Measurements from ENCODE around the gene NCK2. TPM values are rescaled to one million over a fixed set of nuclear protein-coding genes. Genes with fewer than 3 reads are reported as not detected.

The NCK2 gene
- total RNA-seq, 4 donors from 2014 or later, result 55.4 to 90.5 (median 62.5) TPM

GRCh38 chr2:105845976-105846375 lies 101.3 kb downstream of the NCK2 start:
- 81 to 89% methylated on average over 3 of the region's 3 CpGs for WGBS, 2 donors
- TF ChIP-seq POLR2A (IDR thresholded peaks at IDR 0.05), result no peak
- no peak for TF ChIP-seq CTCF (IDR thresholded peaks at IDR 0.05)
- peaks cover 0 to 21% (median 7%) of the 10 kb centered on the region in 3 donors for H3K4me1 ChIP-seq
- no peak overlapping the region for H3K27ac ChIP-seq
- intact Hi-C loops (cut with DNase I), result no loop called here
- H3K27me3 ChIP-seq, result no peaks in the 10 kb centered on the region
- H3K4me3 ChIP-seq, result no peak overlapping the region
- no peak for DNase-seq
- H3K9me3 ChIP-seq, result no peaks in the 10 kb centered on the region
- peaks cover 0 to 5% (median 0%) of the 10 kb centered on the region in 3 donors for H3K36me3 ChIP-seq

GRCh38 chr2:105847056-105847455 lies 102.3 kb downstream of the NCK2 start:
- no peak overlapping the region for H3K27ac ChIP-seq
- H3K27me3 ChIP-seq, result no peaks in the 10 kb centered on the region
- intact Hi-C loops (cut with DNase I), result no loop called here
- peaks cover 0 to 18% (median 2%) of the 10 kb centered on the region in 3 donors for H3K4me1 ChIP-seq
- DNase-seq, result no peak
- TF ChIP-seq CTCF (IDR thresholded peaks at IDR 0.05) (no peak), POLR2A (IDR thresholded peaks at IDR 0.05) (no peak)
- WGBS, 2 donors, result 82 to 86% methylated on average over 2 of the region's 2 CpGs
- H3K4me3 ChIP-seq, result no peak overlapping the region
- peaks cover 0 to 5% (median 0%) of the 10 kb centered on the region in 3 donors for H3K36me3 ChIP-seq
- H3K9me3 ChIP-seq, result no peaks in the 10 kb centered on the region

- H3K9me3 ChIP-seq, result no peaks in the 10 kb centered on the region
- DNase-seq, result no peak
- no peak overlapping the region for H3K27ac ChIP-seq
- H3K27me3 ChIP-seq, result no peaks in the 10 kb centered on the region
- no peak for TF ChIP-seq CTCF (IDR thresholded peaks at IDR 0.05)
- no peak for TF ChIP-seq POLR2A (IDR thresholded peaks at IDR 0.05)
- intact Hi-C loops (cut with DNase I), result no loop called here
- peaks cover 0 to 5% (median 0%) of the 10 kb centered on the region in 3 donors for H3K36me3 ChIP-seq
- no peak overlapping the region for H3K4me3 ChIP-seq
- peaks cover 0 to 30% (median 10%) of the 10 kb centered on the region in 3 donors for H3K4me1 ChIP-seq
- WGBS, 2 donors, result 74 to 94% methylated on average over 7 of the region's 7 CpGs
Measured at GRCh38 chr2:105848367-105848766, 103.7 kb downstream of the NCK2 start.

GRCh38 chr2:105849431-105850179 lies 104.9 kb downstream of the NCK2 start:
- Histone ChIP-seq H3K27ac (no peak overlapping the region), H3K36me3 (peaks cover 0 to 5% (median 0%) of the 10 kb centered on the region in 3 donors), H3K9me3 (no peaks in the 10 kb centered on the region), H3K4me3 (no peak overlapping the region), H3K27me3 (no peaks in the 10 kb centered on the region), H3K4me1 (peaks cover 0 to 34% (median 19%) of the 10 kb centered on the region in 3 donors)
- DNase-seq, result no peak
- intact Hi-C loops (cut with DNase I), result no loop called here
- TF ChIP-seq POLR2A (IDR thresholded peaks at IDR 0.05) (no peak), CTCF (IDR thresholded peaks at IDR 0.05) (no peak)
- 94 to 95% methylated on average over 4 of the region's 4 CpGs for WGBS, 2 donors

- WGBS, 2 donors, result 83 to 84% methylated on average over 9 of the region's 10 CpGs
- H3K4me1 ChIP-seq, result peaks cover 4 to 59% (median 32%) of the 10 kb centered on the region in 3 donors
- no peak overlapping the region for H3K4me3 ChIP-seq
- intact Hi-C loops (cut with DNase I), result no loop called here
- peak overlapping the region in 1 of 4 donors; percentile 84 for H3K27ac ChIP-seq
- peaks cover 0 to 20% (median 3%) of the 10 kb centered on the region in 3 donors for H3K36me3 ChIP-seq
- H3K27me3 ChIP-seq, result no peaks in the 10 kb centered on the region
- DNase-seq, result no peak
- TF ChIP-seq POLR2A (IDR thresholded peaks at IDR 0.05) (no peak), CTCF (IDR thresholded peaks at IDR 0.05) (no peak)
- H3K9me3 ChIP-seq, result no peaks in the 10 kb centered on the region
Measured at GRCh38 chr2:105852066-105852465, 107.4 kb downstream of the NCK2 start.

Measured in esophagus squamous epithelium (tissue), 5 donors.